H9 (cell line): ENCODE data around the gene BHLHE40. TPM values are rescaled to one million over a fixed set of nuclear protein-coding genes. Genes with fewer than 3 reads are reported as not detected.

Source experiments
- DNase-seq: peaks from one replicate; pipeline ENCODE4 v3.0.0-alpha.2; 2017
- H2AFZ ChIP-seq: one replicate; pipeline ENCODE4 v1.6.1; 2013; ENCODE audit warnings: mild to moderate bottlenecking, low read length, control low read depth, moderate library complexity
- H2AK5ac ChIP-seq: 2 replicates; pipeline ENCODE4 v1.6.1; 2013; ENCODE audit warnings: low read length, control low read depth, mixed read lengths; ENCODE audit not compliant: insufficient read length
- H2BK120ac ChIP-seq: one replicate; pipeline ENCODE4 v1.6.1; 2013; ENCODE audit warnings: low read depth, mild to moderate bottlenecking, low read length, control low read depth, inconsistent platforms; ENCODE audit not compliant: poor library complexity, severe bottlenecking
- H2BK12ac ChIP-seq: 2 replicates; pipeline ENCODE4 v1.6.1; 2013; ENCODE audit warnings: low read length, control low read depth, mixed read lengths, low read depth; ENCODE audit not compliant: insufficient read length
- H2BK15ac ChIP-seq: 2 replicates; pipeline ENCODE4 v1.6.1; 2013; ENCODE audit warnings: low read depth, low read length, control low read depth
- H2BK20ac ChIP-seq: one replicate; pipeline ENCODE4 v1.6.1; 2013; ENCODE audit warnings: low read depth, mild to moderate bottlenecking, low read length, control low read depth, inconsistent platforms; ENCODE audit not compliant: poor library complexity, severe bottlenecking
- H2BK5ac ChIP-seq: 2 replicates; pipeline ENCODE4 v1.6.1; 2013; ENCODE audit warnings: low read length, control low read depth, mixed read lengths; ENCODE audit not compliant: insufficient read length
- H3K14ac ChIP-seq: 2 replicates; pipeline ENCODE4 v1.6.1; 2013; ENCODE audit warnings: low read length, control low read depth; ENCODE audit not compliant: insufficient read depth
- H3K18ac ChIP-seq: 2 replicates; pipeline ENCODE4 v1.6.1; 2013; ENCODE audit warnings: low read depth, mild to moderate bottlenecking, mixed read lengths, low read length, control low read depth; ENCODE audit not compliant: insufficient read length
- H3K23ac ChIP-seq: 2 replicates; pipeline ENCODE4 v1.6.1; 2013; ENCODE audit warnings: low read length, control low read depth, mixed read lengths, low read depth; ENCODE audit not compliant: insufficient read length
- H3K23me2 ChIP-seq: 2 replicates; pipeline ENCODE4 v1.6.1; 2013; ENCODE audit warnings: low read depth, mild to moderate bottlenecking, mixed read lengths, low read length, control low read depth; ENCODE audit not compliant: insufficient read length, poor library complexity, severe bottlenecking
- H3K27ac ChIP-seq: 2 replicates; pipeline ENCODE4 v1.5.1; 2013; ENCODE audit warnings: low read length, control low read depth, mixed read lengths, low read depth; ENCODE audit not compliant: insufficient read length
- H3K27me3 ChIP-seq: 2 replicates; pipeline ENCODE4 v1.6.1; 2013; ENCODE audit warnings: low read length, control low read depth, inconsistent platforms; ENCODE audit not compliant: insufficient read depth
- H3K4ac ChIP-seq: 2 replicates; pipeline ENCODE4 v1.6.1; 2013; ENCODE audit warnings: low read depth, mild to moderate bottlenecking, control low read depth, inconsistent platforms, low read length, moderate library complexity
- H3K4me1 ChIP-seq: 2 replicates; pipeline ENCODE4 v1.6.1; 2013; ENCODE audit warnings: low read length, control low read depth, inconsistent platforms; ENCODE audit not compliant: insufficient read depth
- H3K4me2 ChIP-seq: 2 replicates; pipeline ENCODE4 v1.6.1; 2013; ENCODE audit warnings: low read length, control low read depth, mixed read lengths; ENCODE audit not compliant: insufficient read length, insufficient read depth
- H3K56ac ChIP-seq: 2 replicates; pipeline ENCODE4 v1.6.1; 2013; ENCODE audit warnings: low read depth, mild to moderate bottlenecking, mixed read lengths, low read length, control low read depth; ENCODE audit not compliant: insufficient read length
- H3K79me1 ChIP-seq: 2 replicates; pipeline ENCODE4 v1.6.1; 2013; ENCODE audit warnings: low read depth, mild to moderate bottlenecking, moderate library complexity, low read length, control low read depth, inconsistent platforms; ENCODE audit not compliant: insufficient read depth, poor library complexity, severe bottlenecking
- H3K79me2 ChIP-seq: 2 replicates; pipeline ENCODE4 v1.6.1; 2013; ENCODE audit warnings: low read length, control low read depth, inconsistent platforms; ENCODE audit not compliant: insufficient read depth
- H3K9ac ChIP-seq: 2 replicates; pipeline ENCODE4 v1.6.1; 2013; ENCODE audit warnings: low read length, control low read depth, mixed read lengths; ENCODE audit not compliant: insufficient read length; ENCODE audit errors: extremely low read depth
- H3K9me3 ChIP-seq: one replicate; pipeline ENCODE4 v1.6.1; 2013; ENCODE audit warnings: low read depth, low read length, inconsistent platforms; ENCODE audit not compliant: control insufficient read depth
- H3T11ph ChIP-seq: one replicate; pipeline ENCODE4 v1.6.1; 2013; ENCODE audit warnings: mild to moderate bottlenecking, low read length, control low read depth, inconsistent platforms
- H4K20me1 ChIP-seq: one replicate; pipeline ENCODE4 v1.6.1; 2013; ENCODE audit not compliant: control insufficient read depth, insufficient read length, insufficient read depth
- H4K5ac ChIP-seq: 2 replicates; pipeline ENCODE4 v1.6.1; 2013; ENCODE audit warnings: low read depth, mild to moderate bottlenecking, mixed read lengths, low read length, control low read depth; ENCODE audit not compliant: insufficient read length
- H4K8ac ChIP-seq: replicated peaks from 2 replicates; pipeline ENCODE4 v1.6.1; 2013; ENCODE audit warnings: low read length, control low read depth, mixed read lengths, low read depth; ENCODE audit not compliant: insufficient read length
- H4K91ac ChIP-seq: 2 replicates; pipeline ENCODE4 v1.6.1; 2013; ENCODE audit warnings: low read depth, mild to moderate bottlenecking, moderate library complexity, mixed read lengths, low read length, control low read depth; ENCODE audit not compliant: insufficient read length
- H3K27ac Mint-ChIP-seq, 3 experiments: 2 replicates in 2 of 3; 3 replicates in 1 of 3; pipeline ENCODE4 v1.8.0; 2020 to 2021; ENCODE audit warnings: mixed read lengths in 3 of 3, mild to moderate bottlenecking in 1 of 3, moderate library complexity in 1 of 3
- H3K27me3 Mint-ChIP-seq: 2 replicates; pipeline ENCODE4 v1.8.0; 2021; ENCODE audit warnings: low read depth, mild to moderate bottlenecking, moderate library complexity, mixed read lengths
- H3K36me3 Mint-ChIP-seq, 3 experiments: 2 replicates in 2 of 3; 3 replicates in 1 of 3; pipeline ENCODE4 v1.8.0; 2020 to 2021; ENCODE audit warnings: low read depth in 3 of 3, mixed read lengths in 3 of 3; ENCODE audit not compliant: insufficient read depth in 1 of 3
- H3K4me1 Mint-ChIP-seq, 2 experiments: 2 replicates each; pipeline ENCODE4 v1.8.0; 2020; ENCODE audit warnings: mixed read lengths in 2 of 2
- H3K4me3 Mint-ChIP-seq, 2 experiments: 2 replicates in 1 of 2; 3 replicates in 1 of 2; pipeline ENCODE4 v1.8.0; 2020 to 2021; ENCODE audit warnings: mild to moderate bottlenecking in 2 of 2, mixed read lengths in 2 of 2, moderate library complexity in 1 of 2
- H3K9me3 Mint-ChIP-seq, 2 experiments: 2 replicates in 1 of 2; 3 replicates in 1 of 2; pipeline ENCODE4 v1.8.0; 2020; ENCODE audit warnings: mild to moderate bottlenecking in 2 of 2, mixed read lengths in 2 of 2, moderate library complexity in 1 of 2
- CTCF ChIP-seq: fragments of 200-600 bp; sonication (generic); conservative IDR thresholded peaks from 3 replicates; pipeline ENCODE4 v1.8.0; 2021; ENCODE audit warnings: antibody characterized with exemption, mild to moderate bottlenecking
- WGBS: extraction: QIAGEN DNeasy Blood & Tissue Kit; methylation state at CpG from one replicate; pipeline ENCODE4 v1.1.7; 2013; ENCODE audit warnings: missing lambda C conversion rate, low lambda C conversion rate, mixed read lengths; ENCODE audit not compliant: insufficient read length; ENCODE audit errors: extremely low coverage; 5-methylcytosine and 5-hydroxymethylcytosine counted together
- long read RNA-seq: library from polyadenylated mRNA; unstranded; transcript quantifications from one replicate; pipeline ENCODE4 v2.0.0, GENCODE V29; 2020
- total RNA-seq: library from RNA; stranded (reverse); gene quantifications from 2 replicates; pipeline ENCODE4 v1.2.1, GENCODE V29; 2021

BHLHE40 gene
- 3.9 and 4.1 TPM in 2 replicates for total RNA-seq
- long read RNA-seq, transcript BHLHE40-201 (5 exons, 3,473 nt), result major isoform, 13 of 18 reads
- long read RNA-seq, partial matches to known transcripts, result 0 of 18 reads
- long read RNA-seq, other reads (novel, unspliced or antisense), result 5 of 18 reads

- WGBS, result no CpG with 5 or more reads among the region's 51 CpGs
- no peak within 1 kb of the TSS for H4K5ac ChIP-seq
- H2AK5ac ChIP-seq, result no peak within 1 kb of the TSS
- H3T11ph ChIP-seq, result no peak within 1 kb of the TSS
- H3K23ac ChIP-seq, result no peak within 1 kb of the TSS
- peaks cover 46 to 47% of the 10 kb centered on the region in 2 experiments for H3K4me1 Mint-ChIP-seq
- no peak for DNase-seq
- no peak for TF ChIP-seq CTCF
- H3K4me2 ChIP-seq, result peak within 1 kb of the TSS; percentile 94
- no peak within 1 kb of the TSS for H2BK15ac ChIP-seq
- no peaks in the 10 kb centered on the region; a peak in 1 of 5 replicates for H3K9me3 Mint-ChIP-seq
- H3K4me3 Mint-ChIP-seq, result peak within 1 kb of the TSS; percentile 76 to 93
- H3K4me1 ChIP-seq, result peaks cover 3% of the 10 kb centered on the region
- H3K79me1 ChIP-seq, result no peaks in the 10 kb centered on the region
- H3K4ac ChIP-seq, result no peak within 1 kb of the TSS
- no peaks in the 10 kb centered on the region for H3K9me3 ChIP-seq
- H2BK120ac ChIP-seq, result no peak within 1 kb of the TSS
- H3K79me2 ChIP-seq, result no peaks in the 10 kb centered on the region
- no peak within 1 kb of the TSS for H3K27ac ChIP-seq
- H3K36me3 Mint-ChIP-seq, result peaks cover 3 to 12% (median 7%) of the 10 kb centered on the region in 3 experiments; a peak in 5 of 7 replicates
- H2AFZ ChIP-seq, result no peak within 1 kb of the TSS
- peaks cover 58% of the 10 kb centered on the region for H3K27me3 Mint-ChIP-seq
- H2BK5ac ChIP-seq, result no peak within 1 kb of the TSS
- H3K27me3 ChIP-seq, result no peaks in the 10 kb centered on the region; the same call in 1 of the 2 replicates
- H3K18ac ChIP-seq, result no peak within 1 kb of the TSS
- peaks cover 37% of the 10 kb centered on the region for H3K23me2 ChIP-seq
- H4K20me1 ChIP-seq, result no peaks in the 10 kb centered on the region
- H4K8ac ChIP-seq, result no peak within 1 kb of the TSS
- peak within 1 kb of the TSS; percentile 39 for H3K9ac ChIP-seq
- H2BK12ac ChIP-seq, result no peak within 1 kb of the TSS
- H2BK20ac ChIP-seq, result no peak within 1 kb of the TSS
- H3K27ac Mint-ChIP-seq, result no peak within 1 kb of the TSS
- H3K14ac ChIP-seq, result peak within 1 kb of the TSS; percentile 72; the same call in 1 of the 2 replicates
- H3K56ac ChIP-seq, result no peak within 1 kb of the TSS
- H4K91ac ChIP-seq, result no peak within 1 kb of the TSS
These were observed at the start of gene BHLHE40 for GRCh38 chr3:4979428-4980228. TSS of gene BHLHE40 (plus strand) at chr3:4979437. CDS start at chr3:4979719, 282 bp downstream.
